H1 (cell line): ENCODE results near the gene CELF2.

Source experiments
- ATF2 ChIP-seq: IDR thresholded peaks from 2 replicates; pipeline ENCODE4 v1.6.1; 2012; ENCODE audit warnings: low read length, inconsistent platforms
- CEBPB ChIP-seq: IDR thresholded peaks from 2 replicates; pipeline ENCODE4 v1.6.1; 2012; ENCODE audit warnings: low read depth, low read length
- CHD2 ChIP-seq: IDR thresholded peaks from 2 replicates; pipeline ENCODE4 v1.6.1; 2012; ENCODE audit warnings: low read length, improper control_type of control experiment
- CREB1 ChIP-seq: IDR thresholded peaks from 2 replicates; pipeline ENCODE4 v1.6.1; 2012; ENCODE audit warnings: inconsistent platforms
- CTCF ChIP-seq, 3 experiments: IDR thresholded peaks; 1 replicate in 2 of 3; 2 replicates in 1 of 3; pipeline versions ENCODE4 v1.5.1 to v1.6.1; 2011; ENCODE audit warnings: low read length in 3 of 3, mild to moderate bottlenecking in 3 of 3, inconsistent platforms in 2 of 3, low read depth in 1 of 3, moderate library complexity in 1 of 3; ENCODE audit not compliant: insufficient read depth in 1 of 3; ENCODE audit errors: control extremely low read depth in 1 of 3
- EZH2 ChIP-seq: fragments of 200-600 bp; sonication (generic); IDR thresholded peaks from 2 replicates; pipeline ENCODE4 v1.7.1; 2012; ENCODE audit warnings: low read depth, mild to moderate bottlenecking, moderate library complexity, low read length, inconsistent platforms; ENCODE audit not compliant: severe bottlenecking
- POLR2A ChIP-seq, 2 experiments: IDR thresholded peaks; 1 replicate in 1 of 2; 2 replicates in 1 of 2; pipeline ENCODE4 v1.6.1; 2011; ENCODE audit warnings: low read depth in 2 of 2, low read length in 2 of 2, mild to moderate bottlenecking in 2 of 2; ENCODE audit errors: control extremely low read depth in 1 of 2
- RAD21 ChIP-seq, 2 experiments: IDR thresholded peaks in 1 of 2; conservative IDR thresholded peaks in 1 of 2; 2 replicates each; pipeline ENCODE4 v1.6.1; 2011; ENCODE audit warnings: low read depth in 2 of 2, low read length in 2 of 2, improper control_type of control experiment in 1 of 2, inconsistent platforms in 1 of 2, mild to moderate bottlenecking in 1 of 2, moderate library complexity in 1 of 2
- SIN3A ChIP-seq, 2 experiments: IDR thresholded peaks in 1 of 2; conservative IDR thresholded peaks in 1 of 2; 2 replicates each; pipeline ENCODE4 v1.6.1; 2011 to 2012; ENCODE audit warnings: low read length in 2 of 2, improper control_type of control experiment in 1 of 2, low read depth in 1 of 2, mild to moderate bottlenecking in 1 of 2
- SRF ChIP-seq: IDR thresholded peaks from 2 replicates; pipeline ENCODE4 v1.6.1; 2011; ENCODE audit warnings: mild to moderate bottlenecking, low read depth, low read length, moderate library complexity
- TCF12 ChIP-seq: IDR thresholded peaks from 2 replicates; pipeline ENCODE4 v1.6.1; 2011; ENCODE audit warnings: low read depth, mild to moderate bottlenecking, low read length
- USF2 ChIP-seq: IDR thresholded peaks from 2 replicates; pipeline ENCODE4 v1.6.1; 2011; ENCODE audit warnings: low read length, improper control_type of control experiment
- YY1 ChIP-seq: IDR thresholded peaks from 2 replicates; pipeline ENCODE4 v1.6.1; 2011; ENCODE audit warnings: low read depth, mild to moderate bottlenecking, low read length
- TF ChIP-seq, protein P1 (sequence below): IDR thresholded peaks from 2 replicates; pipeline ENCODE4 v1.6.1; 2012; ENCODE audit warnings: inconsistent platforms

- TF ChIP-seq ATF2, result no peak
- TF ChIP-seq, protein P1, sequence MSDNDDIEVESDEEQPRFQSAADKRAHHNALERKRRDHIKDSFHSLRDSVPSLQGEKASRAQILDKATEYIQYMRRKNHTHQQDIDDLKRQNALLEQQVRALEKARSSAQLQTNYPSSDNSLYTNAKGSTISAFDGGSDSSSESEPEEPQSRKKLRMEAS, result peak; percentile 76
- TF ChIP-seq RAD21 (IDR thresholded peaks at IDR 0.05 in 1 of 2, conservative IDR thresholded peaks at IDR 0.05 in 1 of 2; ENCODE audit: low read depth in 2 of 2, low read length in 2 of 2), result no peak; a peak in 1 of 4 replicates
- no peak for TF ChIP-seq CTCF (IDR thresholded peaks at IDR 0.05; ENCODE audit: control extremely low read depth in 1 of 3, insufficient read depth in 1 of 3, low read depth in 1 of 3, low read length in 3 of 3)
- TF ChIP-seq YY1, result no peak
- no peak for TF ChIP-seq SRF
- peak in 1 of 2 experiments; percentile 19; a peak in 1 of 3 replicates for TF ChIP-seq POLR2A (IDR thresholded peaks at IDR 0.05; ENCODE audit: control extremely low read depth in 1 of 2, low read depth in 2 of 2, low read length in 2 of 2)
- no peak for TF ChIP-seq CEBPB
- peak in 1 of 2 experiments; percentile 67; a peak in 1 of 4 replicates for TF ChIP-seq SIN3A (conservative IDR thresholded peaks at IDR 0.05 in 1 of 2, IDR thresholded peaks at IDR 0.05 in 1 of 2; ENCODE audit: low read depth in 1 of 2, low read length in 2 of 2)
- no peak for TF ChIP-seq USF2
- TF ChIP-seq CREB1, result no peak
- peak; percentile 21 for TF ChIP-seq EZH2
- peak; percentile 90; the same call in 1 of the 2 replicates for TF ChIP-seq TCF12
- TF ChIP-seq CHD2, result no peak
These were observed at the start of gene CELF2 for GRCh38 chr10:11017570-11018431.
